SU-DHL-6 (cell line): ENCODE data around the gene WWOX.

Source experiments
- H2AFZ ChIP-seq: fragments of 200-600 bp; sonication (generic); 2 replicates; pipeline ENCODE4 v1.6.1; 2014; ENCODE audit warnings: low read depth, mild to moderate bottlenecking, moderate library complexity, mixed read lengths, antibody characterized with exemption, low read length; ENCODE audit not compliant: severe bottlenecking
- H3F3A ChIP-seq: fragments of 200-600 bp; shearing (Covaris generic); 2 replicates; pipeline ENCODE4 v1.6.0; 2016; ENCODE audit warnings: antibody characterized with exemption, mild to moderate bottlenecking; ENCODE audit not compliant: insufficient read depth
- H3K27ac ChIP-seq: fragments of 200-600 bp; sonication (generic); 2 replicates; pipeline ENCODE4 v1.5.1; 2016; ENCODE audit warnings: low read depth, mild to moderate bottlenecking, low read length, moderate library complexity, mixed read lengths
- H3K27me3 ChIP-seq: fragments of 200-600 bp; sonication (generic), shearing (Covaris generic); 2 replicates; pipeline ENCODE4 v1.6.0; 2014; ENCODE audit warnings: mild to moderate bottlenecking, low read length
- H3K36me3 ChIP-seq: fragments of 200-600 bp; sonication (generic); 2 replicates; pipeline ENCODE4 v1.6.1; 2014; ENCODE audit warnings: mild to moderate bottlenecking, low read length, mixed read lengths
- H3K4me2 ChIP-seq: fragments of 300-600, 200-600 bp; shearing (Covaris generic), sonication (generic); 2 replicates; pipeline ENCODE4 v1.6.0; 2014; ENCODE audit warnings: low read length, low read depth, mild to moderate bottlenecking; ENCODE audit not compliant: poor library complexity, severe bottlenecking
- H3K4me3 ChIP-seq: fragments of 200-600 bp; sonication (generic); 2 replicates; pipeline ENCODE4 v1.5.1; 2014; ENCODE audit warnings: antibody characterized with exemption, low read length, mild to moderate bottlenecking, mixed read lengths; ENCODE audit not compliant: insufficient read depth, poor library complexity, severe bottlenecking
- H3K79me2 ChIP-seq: fragments of 200-600 bp; sonication (generic); 2 replicates; pipeline ENCODE4 v1.6.1; 2014; ENCODE audit warnings: mild to moderate bottlenecking, low read length, moderate library complexity; ENCODE audit not compliant: insufficient read depth
- H3K9ac ChIP-seq: fragments of 200-600 bp; sonication (generic); 2 replicates; pipeline ENCODE4 v1.7.0; 2014; ENCODE audit warnings: mild to moderate bottlenecking, low read length
- H3K9me2 ChIP-seq: fragments of 200-600 bp; sonication (generic); replicated peaks from 2 replicates; pipeline ENCODE4 v1.6.1; 2014; ENCODE audit warnings: low read length; ENCODE audit not compliant: insufficient read depth
- H3K9me3 ChIP-seq: fragments of 200-600 bp; sonication (generic); 2 replicates; pipeline ENCODE4 v1.6.1; 2014; ENCODE audit warnings: low read length, mixed read lengths; ENCODE audit not compliant: insufficient read depth
- H4K20me1 ChIP-seq: fragments of 200-600 bp; sonication (generic); 2 replicates; pipeline ENCODE4 v1.6.1; 2014; ENCODE audit warnings: low read depth, mild to moderate bottlenecking, antibody characterized with exemption, low read length, moderate library complexity, mixed read lengths
- EZH2phosphoT487 ChIP-seq: fragments of 200-600 bp; sonication (generic), shearing (Covaris generic); conservative IDR thresholded peaks from 2 replicates; pipeline ENCODE4 v1.6.1; 2018; ENCODE audit warnings: mild to moderate bottlenecking, antibody characterized with exemption, low read length, moderate library complexity, mixed read lengths
- TF ChIP-seq, protein P1 (sequence below): fragments of 200-600 bp; sonication (generic); IDR thresholded peaks from one replicate; pipeline ENCODE4 v1.5.1; 2017; ENCODE audit warnings: antibody characterized with exemption, mild to moderate bottlenecking, low read length, moderate library complexity; ENCODE audit not compliant: insufficient read depth, poor library complexity, severe bottlenecking

WWOX gene

DNA sequence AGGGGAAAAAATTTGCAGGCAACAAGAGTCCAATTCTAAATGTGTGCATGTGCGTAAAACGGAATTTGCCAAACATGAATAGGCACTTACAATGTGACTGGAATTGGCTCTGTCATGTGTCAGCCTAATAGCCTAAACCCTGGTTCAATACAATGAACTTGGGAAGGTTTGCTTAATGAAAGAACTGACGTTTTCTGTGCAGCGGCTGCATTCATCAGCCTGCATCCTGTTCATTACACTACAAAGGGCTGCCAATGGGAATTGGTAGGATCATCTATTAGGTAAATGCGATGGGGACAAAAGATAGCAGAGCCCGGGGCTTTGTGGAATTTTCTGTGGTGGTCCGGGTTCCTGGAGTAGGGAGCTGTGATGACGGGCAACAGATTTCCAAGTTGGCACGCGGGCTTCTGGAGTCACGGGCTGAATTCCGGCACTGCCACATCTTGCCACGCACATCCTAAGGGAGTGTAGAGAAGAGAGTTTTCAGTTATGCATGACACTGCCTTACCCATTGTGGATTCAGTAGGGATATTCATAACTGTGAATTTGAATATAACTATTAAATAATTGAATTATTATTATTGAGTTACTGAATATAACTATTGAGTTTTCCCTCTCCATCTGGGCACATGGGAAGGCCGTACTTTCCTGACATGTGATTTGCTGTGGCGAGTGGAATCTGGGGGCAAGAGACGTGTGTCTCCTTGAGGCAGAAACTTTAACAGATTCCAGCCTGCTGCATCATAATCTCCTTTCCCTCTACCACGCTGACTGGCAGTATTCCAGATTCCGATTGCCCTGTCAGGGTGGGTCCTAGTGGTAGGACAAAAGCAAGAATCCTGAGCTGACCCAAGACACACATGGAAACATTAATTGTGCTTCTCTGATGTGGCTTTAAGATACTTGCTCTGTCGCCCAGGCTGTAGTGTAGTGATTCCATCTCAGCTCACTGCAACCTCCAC is 565.6 kb downstream of the WWOX start:
- no peak overlapping the region for H3K9ac ChIP-seq
- no peaks in the 10 kb centered on the region for H3K36me3 ChIP-seq
- no peaks in the 10 kb centered on the region for H3K79me2 ChIP-seq
- no peak overlapping the region for H2AFZ ChIP-seq
- no peak overlapping the region for H3K4me3 ChIP-seq
- H3K27me3 ChIP-seq, result no peaks in the 10 kb centered on the region
- H3K27ac ChIP-seq, result no peak overlapping the region
- H3F3A ChIP-seq, result no peaks in the 10 kb centered on the region
- TF ChIP-seq EZH2phosphoT487, result no peak
- TF ChIP-seq, protein P1, sequence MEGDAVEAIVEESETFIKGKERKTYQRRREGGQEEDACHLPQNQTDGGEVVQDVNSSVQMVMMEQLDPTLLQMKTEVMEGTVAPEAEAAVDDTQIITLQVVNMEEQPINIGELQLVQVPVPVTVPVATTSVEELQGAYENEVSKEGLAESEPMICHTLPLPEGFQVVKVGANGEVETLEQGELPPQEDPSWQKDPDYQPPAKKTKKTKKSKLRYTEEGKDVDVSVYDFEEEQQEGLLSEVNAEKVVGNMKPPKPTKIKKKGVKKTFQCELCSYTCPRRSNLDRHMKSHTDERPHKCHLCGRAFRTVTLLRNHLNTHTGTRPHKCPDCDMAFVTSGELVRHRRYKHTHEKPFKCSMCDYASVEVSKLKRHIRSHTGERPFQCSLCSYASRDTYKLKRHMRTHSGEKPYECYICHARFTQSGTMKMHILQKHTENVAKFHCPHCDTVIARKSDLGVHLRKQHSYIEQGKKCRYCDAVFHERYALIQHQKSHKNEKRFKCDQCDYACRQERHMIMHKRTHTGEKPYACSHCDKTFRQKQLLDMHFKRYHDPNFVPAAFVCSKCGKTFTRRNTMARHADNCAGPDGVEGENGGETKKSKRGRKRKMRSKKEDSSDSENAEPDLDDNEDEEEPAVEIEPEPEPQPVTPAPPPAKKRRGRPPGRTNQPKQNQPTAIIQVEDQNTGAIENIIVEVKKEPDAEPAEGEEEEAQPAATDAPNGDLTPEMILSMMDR, result no peak
- H4K20me1 ChIP-seq, result no peaks in the 10 kb centered on the region
- no peaks in the 10 kb centered on the region for H3K9me3 ChIP-seq
- no peak overlapping the region for H3K4me2 ChIP-seq
- H3K9me2 ChIP-seq, result no peaks in the 10 kb centered on the region

DNA sequence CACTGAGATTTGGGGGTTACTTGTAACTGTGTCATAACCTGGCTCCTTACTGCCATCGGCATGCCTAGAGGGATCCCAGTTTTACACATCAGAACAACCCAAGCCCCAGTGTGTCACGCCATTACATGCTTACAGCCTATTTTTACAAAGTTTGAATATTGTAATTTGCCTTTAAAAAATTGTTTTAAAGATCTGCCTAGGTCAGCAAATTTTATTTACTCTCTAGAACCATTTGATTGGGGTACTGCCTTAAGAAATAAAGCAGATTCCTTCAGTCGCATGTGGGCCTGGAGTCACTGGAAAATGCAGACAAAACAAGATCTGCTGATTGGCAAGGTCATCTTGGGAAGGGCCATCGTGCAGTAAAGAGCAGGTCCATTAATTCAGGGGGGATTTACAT is 566.9 kb downstream of the WWOX start:
- no peak overlapping the region for H3K27ac ChIP-seq
- H3F3A ChIP-seq, result no peaks in the 10 kb centered on the region

DNA sequence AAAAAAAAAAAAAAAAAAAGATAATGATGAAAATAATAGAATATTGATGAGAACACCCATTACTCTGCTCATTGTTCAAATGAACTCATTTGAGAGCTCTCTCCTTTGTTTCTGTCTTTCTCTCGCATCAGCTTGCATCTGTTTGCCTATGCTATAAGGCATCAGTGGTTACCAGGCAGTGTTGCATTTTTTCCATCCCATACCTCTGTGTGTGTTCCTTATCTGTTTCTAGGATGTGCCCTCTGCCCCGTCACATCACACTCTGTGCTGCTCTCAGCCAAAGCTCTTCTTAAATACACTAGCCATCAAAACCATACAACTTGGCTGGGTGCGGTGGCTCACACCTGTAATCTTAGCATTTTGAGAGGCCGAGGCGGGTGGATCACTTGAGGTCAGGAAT is 568.2 kb downstream of the WWOX start:
- TF ChIP-seq, protein P1, result no peak
- no peak for TF ChIP-seq EZH2phosphoT487
- Histone ChIP-seq H3F3A (no peaks in the 10 kb centered on the region), H3K79me2 (no peaks in the 10 kb centered on the region), H3K9me2 (no peaks in the 10 kb centered on the region), H3K9ac (no peak overlapping the region), H3K4me3 (no peak overlapping the region), H3K27me3 (no peaks in the 10 kb centered on the region), H3K9me3 (no peaks in the 10 kb centered on the region), H3K4me2 (no peak overlapping the region), H4K20me1 (no peaks in the 10 kb centered on the region), H3K27ac (no peak overlapping the region), H2AFZ (no peak overlapping the region), H3K36me3 (no peaks in the 10 kb centered on the region)

More for the DNA sequence above, 566.9 kb downstream of the WWOX start:
- TF ChIP-seq, protein P1, result no peak
- no peak for TF ChIP-seq EZH2phosphoT487
- H3K4me3 ChIP-seq, result no peak overlapping the region
- no peaks in the 10 kb centered on the region for H3K9me3 ChIP-seq
- H4K20me1 ChIP-seq, result no peaks in the 10 kb centered on the region
- H3K9ac ChIP-seq, result no peak overlapping the region
- H2AFZ ChIP-seq, result no peak overlapping the region
- no peaks in the 10 kb centered on the region for H3K27me3 ChIP-seq
- no peaks in the 10 kb centered on the region for H3K36me3 ChIP-seq
- H3K9me2 ChIP-seq, result no peaks in the 10 kb centered on the region
- no peaks in the 10 kb centered on the region for H3K79me2 ChIP-seq
- H3K4me2 ChIP-seq, result no peak overlapping the region
